Parathyroid adenoma (tissue), 2 donors: Measurements from ENCODE around the gene THEM4.

Experiments used
- H2AFZ ChIP-seq: fragments of 300-600 bp; sonication (generic); one replicate; pipeline ENCODE4 v1.7.0; 2017; ENCODE audit warnings: antibody characterized with exemption, mild to moderate bottlenecking
- H3K27ac ChIP-seq: fragments of 300-600 bp; sonication (generic); one replicate; pipeline ENCODE4 v1.7.0; 2017
- H3K27me3 ChIP-seq: fragments of 300-600 bp; sonication (generic); one replicate; pipeline ENCODE4 v1.7.0; 2017; ENCODE audit warnings: low read length; ENCODE audit not compliant: control insufficient read depth, insufficient read depth
- H3K36me3 ChIP-seq: fragments of 300-600 bp; sonication (generic); one replicate; pipeline ENCODE4 v1.7.0; 2017; ENCODE audit warnings: low read length; ENCODE audit not compliant: control insufficient read depth, insufficient read depth
- H3K4me1 ChIP-seq: fragments of 300-600 bp; sonication (generic); one replicate; pipeline ENCODE4 v1.7.0; 2017; ENCODE audit warnings: control low read depth
- H3K4me2 ChIP-seq: fragments of 300-600 bp; sonication (generic); one replicate; pipeline ENCODE4 v1.7.0; 2017; ENCODE audit warnings: low read length
- H3K4me3 ChIP-seq: fragments of 300-600 bp; sonication (generic); one replicate; pipeline ENCODE4 v1.7.0; 2017; ENCODE audit warnings: low read depth, low read length
- H3K79me2 ChIP-seq: fragments of 300-600 bp; sonication (generic); one replicate; pipeline ENCODE4 v1.7.0; 2017; ENCODE audit warnings: control low read depth
- H3K9ac ChIP-seq: fragments of 300-600 bp; sonication (generic); one replicate; pipeline ENCODE4 v1.7.0; 2017; ENCODE audit warnings: mild to moderate bottlenecking
- H3K9me3 ChIP-seq: fragments of 300-600 bp; sonication (generic); one replicate; pipeline ENCODE4 v1.7.0; 2017; ENCODE audit warnings: low read length; ENCODE audit not compliant: control insufficient read depth
- CTCF ChIP-seq: fragments of 300-600 bp; sonication (generic); IDR thresholded peaks from one replicate; pipeline ENCODE4 v1.7.0; 2017; ENCODE audit warnings: antibody characterized with exemption, mild to moderate bottlenecking
- donor health status: primary hyperparathyroidism.

The THEM4 gene

GRCh38 chr1:151952811-151953210 is 43.5 kb upstream of the THEM4 start:
- H3K4me1 ChIP-seq = no peaks in the 10 kb centered on the region
- no peak overlapping the region for H3K4me3 ChIP-seq
- H3K4me2 ChIP-seq = no peak overlapping the region
- no peaks in the 10 kb centered on the region for H3K36me3 ChIP-seq
- no peaks in the 10 kb centered on the region for H3K9me3 ChIP-seq
- H2AFZ ChIP-seq = no peak overlapping the region
- H3K27ac ChIP-seq = no peak overlapping the region
- H3K27me3 ChIP-seq = no peaks in the 10 kb centered on the region
- no peak for TF ChIP-seq CTCF
- no peak overlapping the region for H3K9ac ChIP-seq
- H3K79me2 ChIP-seq = no peaks in the 10 kb centered on the region

GRCh38 chr1:151949371-151950193 is 40.3 kb upstream of the THEM4 start:
- TF ChIP-seq CTCF = no peak
- no peak overlapping the region for H3K4me2 ChIP-seq
- no peaks in the 10 kb centered on the region for H3K9me3 ChIP-seq
- no peaks in the 10 kb centered on the region for H3K27me3 ChIP-seq
- no peaks in the 10 kb centered on the region for H3K79me2 ChIP-seq
- H3K27ac ChIP-seq = no peak overlapping the region
- no peak overlapping the region for H2AFZ ChIP-seq
- H3K4me1 ChIP-seq = no peaks in the 10 kb centered on the region
- H3K36me3 ChIP-seq = no peaks in the 10 kb centered on the region
- H3K9ac ChIP-seq = no peak overlapping the region
- no peak overlapping the region for H3K4me3 ChIP-seq

- Histone ChIP-seq H3K36me3 (no peaks in the 10 kb centered on the region), H3K4me2 (no peak overlapping the region), H3K9ac (no peak overlapping the region), H3K4me1 (no peaks in the 10 kb centered on the region), H2AFZ (no peak overlapping the region), H3K79me2 (no peaks in the 10 kb centered on the region), H3K4me3 (no peak overlapping the region), H3K9me3 (no peaks in the 10 kb centered on the region), H3K27me3 (no peaks in the 10 kb centered on the region), H3K27ac (no peak overlapping the region)
- no peak for TF ChIP-seq CTCF
These were observed 39.2 kb upstream of the THEM4 start for GRCh38 chr1:151948506-151948905.

GRCh38 chr1:151947140-151947539 is 37.8 kb upstream of the THEM4 start:
- Histone ChIP-seq H3K9me3 (no peaks in the 10 kb centered on the region), H3K4me2 (no peak overlapping the region), H3K27ac (no peak overlapping the region), H2AFZ (no peak overlapping the region), H3K36me3 (no peaks in the 10 kb centered on the region), H3K79me2 (no peaks in the 10 kb centered on the region), H3K27me3 (no peaks in the 10 kb centered on the region), H3K4me3 (no peak overlapping the region), H3K9ac (no peak overlapping the region), H3K4me1 (no peaks in the 10 kb centered on the region)
- TF ChIP-seq CTCF = no peak
